Stimulated activated CD8-positive, alpha-beta memory T cell treated with anti-CD3 and anti-CD28 coated beads, Interleukin-2, amount 100 ng/mL, for 1 hour (primary cell): ENCODE data around the gene SNRNP25.
A peak's percentile ranks its signal among the peaks of the same experiment; 100 is the strongest.
"Not testable (repeated sequence)": the region's sequence is repeated elsewhere in the genome, so short reads cannot be mapped to it uniquely, and the experiment has no call there.

Experiments
- DNase-seq, 2 donors: peaks; one replicate each; pipeline ENCODE4 v3.0.0-alpha.2; 2020; ENCODE audit warnings: low read depth in 2 of 2

Gene SNRNP25

GRCh38 chr16:53346-54236 lies at the start of gene SNRNP25, which contains the start of gene POLR3K:
Gene SNRNP25, plus strand, starts transcription at chr16:53828. Its CDS starts 189 bp downstream, at chr16:54017.
Gene POLR3K, minus strand, starts transcription at chr16:53608. Its CDS starts 22 bp downstream, at chr16:53586.
- peak; percentile 90 to 98 for DNase-seq

GRCh38 chr16:9903-10665 lies 43.5 kb upstream of the SNRNP25 start:
- DNase-seq: no peak

GRCh38 chr16:10772-11171 lies 42.9 kb upstream of the SNRNP25 start:
- peak; percentile 71 to 74 for DNase-seq

- not testable (repeated sequence) for DNase-seq
These were observed 36.4 kb upstream of the SNRNP25 start for GRCh38 chr16:17062-17765.

GRCh38 chr16:20886-21285 lies 32.7 kb upstream of the SNRNP25 start:
- not testable (repeated sequence) for DNase-seq

- not testable (repeated sequence) for DNase-seq
These were observed 29.5 kb upstream of the SNRNP25 start for GRCh38 chr16:24151-24550.

- DNase-seq: not testable (repeated sequence)
These were observed 27.7 kb upstream of the SNRNP25 start for GRCh38 chr16:25926-26348.

GRCh38 chr16:30627-31026 lies 23.0 kb upstream of the SNRNP25 start:
- DNase-seq: not testable (repeated sequence)

- not testable (repeated sequence) for DNase-seq
These were observed 20.3 kb upstream of the SNRNP25 start for GRCh38 chr16:33154-33876.

GRCh38 chr16:33877-34647 lies 19.6 kb upstream of the SNRNP25 start:
- DNase-seq: no peak

- no peak for DNase-seq
These were observed 19.0 kb upstream of the SNRNP25 start for GRCh38 chr16:34648-34987.

GRCh38 chr16:35011-35677 lies 18.5 kb upstream of the SNRNP25 start:
- no peak for DNase-seq

- DNase-seq: no peak
These were observed 17.8 kb upstream of the SNRNP25 start for GRCh38 chr16:35678-36305.

- DNase-seq: no peak
These were observed 17.2 kb upstream of the SNRNP25 start for GRCh38 chr16:36336-36984.

- no peak for DNase-seq
These were observed 16.1 kb upstream of the SNRNP25 start for GRCh38 chr16:37511-37910.

GRCh38 chr16:38206-38605 lies 15.4 kb upstream of the SNRNP25 start:
- DNase-seq: not testable (repeated sequence)

GRCh38 chr16:38941-39892 lies 14.4 kb upstream of the SNRNP25 start:
- DNase-seq: peak in 1 of 2 donors; percentile 21
